ENCODE data around the gene ZBTB7B. TPM values are rescaled to one million over a fixed set of nuclear protein-coding genes. Genes with fewer than 3 reads are reported as not detected.

The ZBTB7B gene
- total and polyA plus RNA-seq, 9 of the 15 experiments (the other 6 are each of a cell fraction or from before 2014, with no cell fraction given) = 0.04 to 46.5 (median 15.2) TPM

DNA sequence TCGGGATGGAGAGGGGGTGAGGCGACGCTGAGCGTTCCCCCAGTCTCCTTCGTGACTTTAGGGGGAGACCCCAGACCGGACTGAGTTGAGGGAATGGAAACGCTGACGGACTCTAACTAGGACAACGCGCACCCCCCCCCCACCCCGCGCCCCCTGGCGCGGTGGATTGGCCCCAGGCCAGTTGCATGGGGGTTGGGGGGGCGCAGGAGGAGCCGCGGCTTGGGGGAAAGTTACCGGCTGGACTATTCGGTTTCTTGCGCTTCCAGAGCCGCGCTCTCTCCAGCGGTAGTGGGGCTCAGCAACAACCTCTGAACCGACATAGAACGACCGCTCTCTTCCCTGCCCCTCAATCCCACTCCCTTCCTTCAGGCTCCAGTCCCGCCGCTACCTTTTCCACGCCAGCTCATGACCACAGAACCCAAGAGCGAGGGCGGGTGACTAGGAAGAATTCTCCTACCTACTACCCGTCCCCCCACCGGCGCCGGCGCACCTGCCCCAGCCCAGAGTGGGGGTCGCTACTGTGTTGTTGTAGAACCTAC is 694 bp downstream of the ZBTB7B start (continued):
- TF ChIP-seq, protein P1, sequence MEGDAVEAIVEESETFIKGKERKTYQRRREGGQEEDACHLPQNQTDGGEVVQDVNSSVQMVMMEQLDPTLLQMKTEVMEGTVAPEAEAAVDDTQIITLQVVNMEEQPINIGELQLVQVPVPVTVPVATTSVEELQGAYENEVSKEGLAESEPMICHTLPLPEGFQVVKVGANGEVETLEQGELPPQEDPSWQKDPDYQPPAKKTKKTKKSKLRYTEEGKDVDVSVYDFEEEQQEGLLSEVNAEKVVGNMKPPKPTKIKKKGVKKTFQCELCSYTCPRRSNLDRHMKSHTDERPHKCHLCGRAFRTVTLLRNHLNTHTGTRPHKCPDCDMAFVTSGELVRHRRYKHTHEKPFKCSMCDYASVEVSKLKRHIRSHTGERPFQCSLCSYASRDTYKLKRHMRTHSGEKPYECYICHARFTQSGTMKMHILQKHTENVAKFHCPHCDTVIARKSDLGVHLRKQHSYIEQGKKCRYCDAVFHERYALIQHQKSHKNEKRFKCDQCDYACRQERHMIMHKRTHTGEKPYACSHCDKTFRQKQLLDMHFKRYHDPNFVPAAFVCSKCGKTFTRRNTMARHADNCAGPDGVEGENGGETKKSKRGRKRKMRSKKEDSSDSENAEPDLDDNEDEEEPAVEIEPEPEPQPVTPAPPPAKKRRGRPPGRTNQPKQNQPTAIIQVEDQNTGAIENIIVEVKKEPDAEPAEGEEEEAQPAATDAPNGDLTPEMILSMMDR (IDR thresholded peaks at IDR 0.05 in 2 of 3, conservative IDR thresholded peaks at IDR 0.05 in 1 of 3; ENCODE audit: insufficient read depth in 2 of 3, low read depth in 1 of 3, low read length in 3 of 3) = peak in 1 of 3 experiments; percentile 5; a peak in 1 of 6 replicates
- TF ChIP-seq SMAD3 (CRISPR knock-in tag; conservative IDR thresholded peaks at IDR 0.05) (no peak), DPF2 (IDR thresholded peaks at IDR 0.05) (no peak), MAFK (IDR thresholded peaks at IDR 0.05; ENCODE audit: low read length) (no peak), SIN3A (IDR thresholded peaks at IDR 0.05; ENCODE audit: borderline replicate concordance in 2 of 2, control insufficient read depth in 1 of 2, low read depth in 2 of 2, low read length in 2 of 2) (no peak), ZC3H4 (CRISPR knock-in tag; IDR thresholded peaks at IDR 0.05; ENCODE audit: borderline replicate concordance) (0 out of 2 replicates have a peak, but pooled peaks have one; percentile 68), TFAM (CRISPR knock-in tag; conservative IDR thresholded peaks at IDR 0.05) (no peak), MECOM (CRISPR knock-in tag; IDR thresholded peaks at IDR 0.05) (no peak), FOXA1 (IDR thresholded peaks at IDR 0.05; ENCODE audit: borderline replicate concordance) (no peak), RFX7 (CRISPR knock-in tag; IDR thresholded peaks at IDR 0.05) (no peak), HEY1 (CRISPR knock-in tag; IDR thresholded peaks at IDR 0.05; ENCODE audit: borderline replicate concordance) (no peak), ESRRA (IDR thresholded peaks at IDR 0.05; ENCODE audit: borderline replicate concordance, low read depth) (no peak), HCFC1 (IDR thresholded peaks at IDR 0.05; ENCODE audit: low read depth, low read length) (no peak), MCM5 (IDR thresholded peaks at IDR 0.05; ENCODE audit: low read depth) (no peak), GTF2F1 (IDR thresholded peaks at IDR 0.05; ENCODE audit: low read depth, low read length) (no peak), ZNF830 (CRISPR knock-in tag; IDR thresholded peaks at IDR 0.05) (no peak)
- TF ChIP-seq, protein P2, sequence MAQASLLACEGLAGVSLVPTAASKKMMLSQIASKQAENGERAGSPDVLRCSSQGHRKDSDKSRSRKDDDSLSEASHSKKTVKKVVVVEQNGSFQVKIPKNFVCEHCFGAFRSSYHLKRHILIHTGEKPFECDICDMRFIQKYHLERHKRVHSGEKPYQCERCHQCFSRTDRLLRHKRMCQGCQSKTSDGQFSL (CRISPR knock-in tag; IDR thresholded peaks at IDR 0.05) = peak; percentile 85
- TF ChIP-seq, protein P2 (tag; IDR thresholded peaks at IDR 0.05) = peak in 1 of 2 experiments; percentile 75; a peak in 2 of 4 replicates
- TF ChIP-seq, protein P3, sequence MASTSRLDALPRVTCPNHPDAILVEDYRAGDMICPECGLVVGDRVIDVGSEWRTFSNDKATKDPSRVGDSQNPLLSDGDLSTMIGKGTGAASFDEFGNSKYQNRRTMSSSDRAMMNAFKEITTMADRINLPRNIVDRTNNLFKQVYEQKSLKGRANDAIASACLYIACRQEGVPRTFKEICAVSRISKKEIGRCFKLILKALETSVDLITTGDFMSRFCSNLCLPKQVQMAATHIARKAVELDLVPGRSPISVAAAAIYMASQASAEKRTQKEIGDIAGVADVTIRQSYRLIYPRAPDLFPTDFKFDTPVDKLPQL (IDR thresholded peaks at IDR 0.05; ENCODE audit: extremely low read depth, insufficient read length) = no peak
- TF ChIP-seq, protein P4, sequence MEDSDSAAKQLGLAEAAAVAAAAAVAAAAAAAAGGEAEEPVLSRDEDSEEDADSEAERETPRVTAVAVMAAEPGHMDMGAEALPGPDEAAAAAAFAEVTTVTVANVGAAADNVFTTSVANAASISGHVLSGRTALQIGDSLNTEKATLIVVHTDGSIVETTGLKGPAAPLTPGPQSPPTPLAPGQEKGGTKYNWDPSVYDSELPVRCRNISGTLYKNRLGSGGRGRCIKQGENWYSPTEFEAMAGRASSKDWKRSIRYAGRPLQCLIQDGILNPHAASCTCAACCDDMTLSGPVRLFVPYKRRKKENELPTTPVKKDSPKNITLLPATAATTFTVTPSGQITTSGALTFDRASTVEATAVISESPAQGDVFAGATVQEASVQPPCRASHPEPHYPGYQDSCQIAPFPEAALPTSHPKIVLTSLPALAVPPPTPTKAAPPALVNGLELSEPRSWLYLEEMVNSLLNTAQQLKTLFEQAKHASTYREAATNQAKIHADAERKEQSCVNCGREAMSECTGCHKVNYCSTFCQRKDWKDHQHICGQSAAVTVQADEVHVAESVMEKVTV (CRISPR knock-in tag; IDR thresholded peaks at IDR 0.05) = no peak
- TF ChIP-seq, protein P5, sequence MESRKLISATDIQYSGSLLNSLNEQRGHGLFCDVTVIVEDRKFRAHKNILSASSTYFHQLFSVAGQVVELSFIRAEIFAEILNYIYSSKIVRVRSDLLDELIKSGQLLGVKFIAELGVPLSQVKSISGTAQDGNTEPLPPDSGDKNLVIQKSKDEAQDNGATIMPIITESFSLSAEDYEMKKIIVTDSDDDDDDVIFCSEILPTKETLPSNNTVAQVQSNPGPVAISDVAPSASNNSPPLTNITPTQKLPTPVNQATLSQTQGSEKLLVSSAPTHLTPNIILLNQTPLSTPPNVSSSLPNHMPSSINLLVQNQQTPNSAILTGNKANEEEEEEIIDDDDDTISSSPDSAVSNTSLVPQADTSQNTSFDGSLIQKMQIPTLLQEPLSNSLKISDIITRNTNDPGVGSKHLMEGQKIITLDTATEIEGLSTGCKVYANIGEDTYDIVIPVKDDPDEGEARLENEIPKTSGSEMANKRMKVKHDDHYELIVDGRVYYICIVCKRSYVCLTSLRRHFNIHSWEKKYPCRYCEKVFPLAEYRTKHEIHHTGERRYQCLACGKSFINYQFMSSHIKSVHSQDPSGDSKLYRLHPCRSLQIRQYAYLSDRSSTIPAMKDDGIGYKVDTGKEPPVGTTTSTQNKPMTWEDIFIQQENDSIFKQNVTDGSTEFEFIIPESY (CRISPR knock-in tag; IDR thresholded peaks at IDR 0.05) = no peak

Measured in K562 (cell line).